SU-DHL-6 (cell line): ENCODE data around the gene RIIAD1.

Experiments used
- H2AFZ ChIP-seq: fragments of 200-600 bp; sonication (generic); 2 replicates; pipeline ENCODE4 v1.6.1; 2014; ENCODE audit warnings: low read depth, mild to moderate bottlenecking, moderate library complexity, mixed read lengths, antibody characterized with exemption, low read length; ENCODE audit not compliant: severe bottlenecking
- H3F3A ChIP-seq: fragments of 200-600 bp; shearing (Covaris generic); 2 replicates; pipeline ENCODE4 v1.6.0; 2016; ENCODE audit warnings: antibody characterized with exemption, mild to moderate bottlenecking; ENCODE audit not compliant: insufficient read depth
- H3K27ac ChIP-seq: fragments of 200-600 bp; sonication (generic); 2 replicates; pipeline ENCODE4 v1.5.1; 2016; ENCODE audit warnings: low read depth, mild to moderate bottlenecking, low read length, moderate library complexity, mixed read lengths
- H3K27me3 ChIP-seq: fragments of 200-600 bp; sonication (generic), shearing (Covaris generic); 2 replicates; pipeline ENCODE4 v1.6.0; 2014; ENCODE audit warnings: mild to moderate bottlenecking, low read length
- H3K36me3 ChIP-seq: fragments of 200-600 bp; sonication (generic); 2 replicates; pipeline ENCODE4 v1.6.1; 2014; ENCODE audit warnings: mild to moderate bottlenecking, low read length, mixed read lengths
- H3K4me2 ChIP-seq: fragments of 300-600, 200-600 bp; shearing (Covaris generic), sonication (generic); 2 replicates; pipeline ENCODE4 v1.6.0; 2014; ENCODE audit warnings: low read length, low read depth, mild to moderate bottlenecking; ENCODE audit not compliant: poor library complexity, severe bottlenecking
- H3K4me3 ChIP-seq: fragments of 200-600 bp; sonication (generic); 2 replicates; pipeline ENCODE4 v1.5.1; 2014; ENCODE audit warnings: antibody characterized with exemption, low read length, mild to moderate bottlenecking, mixed read lengths; ENCODE audit not compliant: insufficient read depth, poor library complexity, severe bottlenecking
- H3K79me2 ChIP-seq: fragments of 200-600 bp; sonication (generic); 2 replicates; pipeline ENCODE4 v1.6.1; 2014; ENCODE audit warnings: mild to moderate bottlenecking, low read length, moderate library complexity; ENCODE audit not compliant: insufficient read depth
- H3K9ac ChIP-seq: fragments of 200-600 bp; sonication (generic); 2 replicates; pipeline ENCODE4 v1.7.0; 2014; ENCODE audit warnings: mild to moderate bottlenecking, low read length
- H3K9me2 ChIP-seq: fragments of 200-600 bp; sonication (generic); replicated peaks from 2 replicates; pipeline ENCODE4 v1.6.1; 2014; ENCODE audit warnings: low read length; ENCODE audit not compliant: insufficient read depth
- H3K9me3 ChIP-seq: fragments of 200-600 bp; sonication (generic); 2 replicates; pipeline ENCODE4 v1.6.1; 2014; ENCODE audit warnings: low read length, mixed read lengths; ENCODE audit not compliant: insufficient read depth
- H4K20me1 ChIP-seq: fragments of 200-600 bp; sonication (generic); 2 replicates; pipeline ENCODE4 v1.6.1; 2014; ENCODE audit warnings: low read depth, mild to moderate bottlenecking, antibody characterized with exemption, low read length, moderate library complexity, mixed read lengths
- CTCF ChIP-seq: fragments of 200-600 bp; sonication (generic); IDR thresholded peaks from one replicate; pipeline ENCODE4 v1.5.1; 2017; ENCODE audit warnings: antibody characterized with exemption, mild to moderate bottlenecking, low read length, moderate library complexity; ENCODE audit not compliant: insufficient read depth, poor library complexity, severe bottlenecking
- EZH2phosphoT487 ChIP-seq: fragments of 200-600 bp; sonication (generic), shearing (Covaris generic); conservative IDR thresholded peaks from 2 replicates; pipeline ENCODE4 v1.6.1; 2018; ENCODE audit warnings: mild to moderate bottlenecking, antibody characterized with exemption, low read length, moderate library complexity, mixed read lengths

Gene RIIAD1

GRCh38 chr1:151759241-151759640 is 37.9 kb downstream of the RIIAD1 start:
- Histone ChIP-seq H3F3A (peaks cover 3% of the 10 kb centered on the region; the same call in 1 of the 2 replicates), H3K9me2 (no peaks in the 10 kb centered on the region), H3K9ac (no peak overlapping the region), H3K9me3 (no peaks in the 10 kb centered on the region), H3K27me3 (no peaks in the 10 kb centered on the region), H2AFZ (no peak overlapping the region), H3K4me2 (no peak overlapping the region), H4K20me1 (no peaks in the 10 kb centered on the region), H3K4me3 (no peak overlapping the region), H3K36me3 (peaks cover 6% of the 10 kb centered on the region), H3K79me2 (no peaks in the 10 kb centered on the region), H3K27ac (no peak overlapping the region)
- no peak for TF ChIP-seq EZH2phosphoT487
- TF ChIP-seq CTCF = no peak

- peaks cover 3% of the 10 kb centered on the region; the same call in 1 of the 2 replicates for H3F3A ChIP-seq
- H3K9me3 ChIP-seq = no peaks in the 10 kb centered on the region
- H3K27me3 ChIP-seq = no peaks in the 10 kb centered on the region
- no peak overlapping the region for H2AFZ ChIP-seq
- peaks cover 6% of the 10 kb centered on the region for H3K36me3 ChIP-seq
- no peak overlapping the region for H3K4me2 ChIP-seq
- H3K79me2 ChIP-seq = no peaks in the 10 kb centered on the region
- H3K4me3 ChIP-seq = no peak overlapping the region
- no peaks in the 10 kb centered on the region for H3K9me2 ChIP-seq
- H3K9ac ChIP-seq = no peak overlapping the region
- TF ChIP-seq EZH2phosphoT487 (no peak), CTCF (no peak)
- H3K27ac ChIP-seq = no peak overlapping the region
- no peaks in the 10 kb centered on the region for H4K20me1 ChIP-seq
Observed at GRCh38 chr1:151760597-151761385, 39.5 kb downstream of the RIIAD1 start.

GRCh38 chr1:151762941-151763921 is 41.9 kb downstream of the RIIAD1 start, which contains the start of gene MRPL9:
Gene MRPL9, minus strand, starts transcription at chr1:151763496. Its CDS starts 17 bp downstream, at chr1:151763479.
- Histone ChIP-seq H3F3A (peaks cover 3% of the 10 kb centered on the region; the same call in 1 of the 2 replicates), H4K20me1 (no peaks in the 10 kb centered on the region), H3K9ac (peak within 1 kb of the TSS; percentile 83), H3K27me3 (no peaks in the 10 kb centered on the region), H3K4me2 (peak within 1 kb of the TSS; percentile 94), H3K9me2 (no peaks in the 10 kb centered on the region), H3K9me3 (no peaks in the 10 kb centered on the region), H2AFZ (peak within 1 kb of the TSS; percentile 97), H3K79me2 (no peaks in the 10 kb centered on the region), H3K36me3 (peaks cover 6% of the 10 kb centered on the region), H3K27ac (peak within 1 kb of the TSS; percentile 57), H3K4me3 (peak within 1 kb of the TSS; percentile 99)
- TF ChIP-seq CTCF (no peak), EZH2phosphoT487 (no peak)
